ENCODE data around the gene CFAP58. TPM values are rescaled to one million over a fixed set of nuclear protein-coding genes. Genes with fewer than 3 reads are reported as not detected.

CFAP58 gene
- total RNA-seq, 1 donor from 2014 or later, result 3.0 TPM

GRCh38 chr10:104334561-104334960, 19.1 kb upstream of the CFAP58 start:
- peak in 1 of 2 donors; percentile 2 for DNase-seq (ENCODE audit: low read depth in 2 of 2)

- peak; percentile 21 to 26 for DNase-seq (ENCODE audit: low read depth in 2 of 2)
These were observed 18.5 kb upstream of the CFAP58 start for GRCh38 chr10:104334965-104335650.

DNA sequence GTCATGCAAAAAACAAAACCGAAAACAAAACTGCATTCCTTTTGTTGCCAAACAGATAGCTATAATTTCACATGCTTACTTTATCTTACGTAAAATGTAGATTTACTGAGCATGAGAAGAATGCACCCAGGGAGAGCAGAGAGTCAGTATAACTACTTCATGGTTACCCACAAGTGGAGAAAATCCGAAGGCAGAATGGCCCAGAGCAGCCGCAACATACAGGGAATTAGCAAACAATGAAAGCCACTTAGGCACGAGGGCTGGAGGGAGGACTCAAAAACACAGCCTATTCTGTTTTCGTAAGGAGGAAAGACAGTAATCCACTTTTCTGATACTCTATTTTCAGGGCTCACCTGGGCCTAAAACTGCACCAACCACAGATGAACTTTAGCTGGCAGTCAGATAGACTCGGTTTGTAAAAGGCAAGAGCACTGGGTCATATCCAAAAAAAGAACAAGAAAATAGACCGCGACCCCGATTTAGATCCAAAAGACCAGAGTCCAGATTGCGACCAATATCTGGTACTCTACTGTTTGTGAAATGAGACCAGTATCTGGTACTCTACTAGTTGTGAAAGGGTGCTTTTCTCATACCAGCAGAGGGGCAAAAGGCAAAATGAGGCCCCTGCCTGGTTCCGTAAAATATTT, 16.7 kb upstream of the CFAP58 start:
- DNase-seq (ENCODE audit: low read depth in 2 of 2), result peak; percentile 32 to 53

- peak; percentile 54 to 63 for DNase-seq (ENCODE audit: low read depth in 2 of 2)
These were observed 16.1 kb upstream of the CFAP58 start for GRCh38 chr10:104337521-104337984.

DNA sequence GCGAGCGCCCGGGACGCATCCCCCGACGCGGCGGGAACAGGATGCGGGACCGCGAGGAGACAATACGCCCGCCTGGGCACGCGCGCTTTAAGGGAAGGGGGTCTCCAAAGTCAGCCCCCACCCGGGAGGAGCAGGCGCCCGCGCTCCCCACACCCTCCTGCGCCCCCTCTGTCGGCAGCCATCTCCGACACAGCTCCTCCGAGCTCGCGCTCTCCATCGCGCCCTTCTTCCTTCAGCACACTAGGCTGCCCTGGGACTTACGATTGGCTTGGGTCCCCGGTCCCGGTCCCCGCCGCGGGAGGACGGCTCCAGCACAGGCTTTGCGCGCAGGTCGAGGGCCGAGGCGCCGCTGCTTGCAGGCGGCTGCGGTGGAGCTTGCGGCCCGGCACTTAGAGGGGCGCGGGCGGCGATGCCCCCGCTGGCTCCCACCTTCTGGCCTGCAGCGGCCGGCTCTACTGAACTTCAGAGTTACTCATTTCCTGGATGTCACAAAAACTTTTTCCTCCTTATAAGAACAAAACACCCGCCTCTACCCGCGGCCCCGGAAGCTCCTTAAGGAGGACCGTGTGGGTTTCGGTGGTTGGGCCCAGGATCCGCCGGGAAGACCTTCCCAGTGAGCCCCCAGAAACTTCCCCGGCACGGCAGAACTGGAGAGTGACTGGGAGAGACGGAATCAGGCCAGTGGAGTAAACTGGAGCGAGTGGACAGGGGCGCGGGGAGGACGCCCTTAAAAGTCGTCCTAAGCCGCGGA, 15.5 kb upstream of the CFAP58 start, which contains the start of gene ITPRIP:
Gene ITPRIP, minus strand, starts transcription at position 481 of the 751 bp plus-strand sequence. CDS start 22,414 bp downstream, outside the sequence.
- peak; percentile 78 to 92 for DNase-seq (ENCODE audit: low read depth in 2 of 2)

DNA sequence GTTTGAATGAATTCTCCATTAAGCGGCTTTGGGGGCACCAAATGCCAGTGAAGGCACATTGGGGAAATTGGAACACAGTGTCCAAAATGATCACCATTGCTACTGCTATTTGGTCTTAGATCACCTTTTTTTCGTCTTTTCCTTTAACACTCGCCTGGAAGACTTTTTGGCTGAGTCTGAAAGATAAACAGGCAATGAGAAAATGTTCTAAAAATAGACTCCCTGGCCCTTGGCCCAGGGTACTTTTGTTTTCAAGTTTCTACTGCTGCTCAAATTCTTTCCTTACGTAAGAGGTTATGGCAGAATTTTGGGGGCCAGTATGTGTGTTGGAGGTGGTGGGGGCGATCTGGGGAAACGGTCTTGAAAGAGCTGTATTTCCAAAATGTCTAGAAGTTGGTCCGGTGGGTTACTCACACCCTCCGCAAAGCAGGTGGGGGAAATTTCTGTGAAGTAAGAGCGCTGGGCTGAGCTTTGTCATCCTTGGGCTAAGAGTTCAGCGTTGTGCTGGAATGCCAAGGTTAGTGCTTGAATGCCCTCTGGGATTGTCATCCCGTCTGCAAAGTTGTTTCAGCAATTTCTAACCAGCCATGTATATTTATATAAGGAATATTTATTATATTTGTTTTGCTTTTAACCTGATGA, 14.0 kb upstream of the CFAP58 start:
- DNase-seq (ENCODE audit: low read depth in 2 of 2), result peak; percentile 71 to 83

DNA sequence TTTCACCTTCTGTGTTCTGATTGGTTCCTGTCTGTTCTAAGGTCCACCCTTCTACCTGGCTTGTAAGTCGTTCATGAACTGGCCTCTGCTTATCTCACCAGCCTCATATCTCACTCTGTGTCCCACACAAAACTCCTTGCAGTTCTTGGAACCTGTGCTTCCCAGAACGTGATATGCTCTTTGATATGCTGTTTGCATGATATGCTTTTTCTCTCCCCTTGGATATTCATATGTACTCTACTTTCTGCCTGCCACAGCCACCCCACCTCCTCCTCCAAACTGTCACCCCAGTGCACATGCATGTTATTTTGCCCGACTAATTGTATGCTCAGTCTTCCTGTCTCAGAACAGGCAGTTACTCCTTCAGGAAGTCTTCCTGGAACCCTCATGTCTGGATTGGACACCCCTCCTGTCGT, 13.5 kb upstream of the CFAP58 start:
- DNase-seq (ENCODE audit: low read depth in 2 of 2), result peak in 1 of 2 donors; percentile 58

- DNase-seq (ENCODE audit: low read depth in 2 of 2), result peak; percentile 10 to 30
These were observed 13.0 kb upstream of the CFAP58 start for GRCh38 chr10:104340641-104341040.

DNA sequence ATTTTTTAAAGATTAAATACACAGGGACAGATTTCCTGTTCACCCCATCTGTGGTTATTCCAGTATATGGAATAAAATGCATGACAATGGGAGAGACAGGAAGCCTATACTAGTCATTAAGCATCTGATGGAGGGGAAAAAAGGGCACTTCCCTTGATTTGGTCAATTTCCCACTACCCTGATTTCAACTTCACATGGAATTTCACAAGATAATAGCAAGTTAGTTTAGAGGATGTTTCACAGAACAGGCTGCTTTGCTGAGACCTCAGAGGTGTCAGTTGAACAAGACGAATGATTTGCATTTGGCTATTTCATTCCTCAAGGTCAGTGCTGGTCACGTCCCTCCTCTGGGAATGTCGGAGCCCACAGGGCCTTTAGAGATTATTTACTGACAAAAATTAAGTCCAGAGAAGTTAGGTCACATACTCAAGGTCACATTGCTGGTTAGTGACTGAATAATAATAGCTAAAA, 10.7 kb upstream of the CFAP58 start:
- DNase-seq (ENCODE audit: low read depth in 2 of 2), result peak; percentile 95 to 96

DNA sequence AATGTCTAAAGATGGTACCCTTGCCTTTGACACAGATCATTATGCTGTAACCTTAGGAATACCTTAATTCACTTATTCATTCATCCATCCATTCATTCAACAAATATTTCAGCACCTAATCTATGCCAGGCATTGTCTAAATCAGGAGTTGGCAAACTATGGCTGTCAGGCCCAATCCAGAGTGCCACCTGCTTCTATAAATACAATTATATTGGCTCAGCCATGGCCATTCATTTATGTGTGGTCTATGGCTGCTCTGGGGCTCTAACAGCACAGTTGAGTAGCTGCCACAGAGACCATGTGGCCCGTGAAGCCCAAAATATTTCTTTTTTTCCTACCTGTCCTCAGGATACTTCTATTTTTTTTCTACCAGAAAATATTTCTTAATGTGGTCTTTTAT, 9.4 kb upstream of the CFAP58 start:
- DNase-seq (ENCODE audit: low read depth in 2 of 2), result no peak

- no peak for DNase-seq (ENCODE audit: low read depth in 2 of 2)
These were observed 8.1 kb upstream of the CFAP58 start for GRCh38 chr10:104345515-104345914.

GRCh38 chr10:104345941-104346340, 7.7 kb upstream of the CFAP58 start:
- DNase-seq (ENCODE audit: low read depth in 2 of 2), result peak in 1 of 2 donors; percentile 48

DNA sequence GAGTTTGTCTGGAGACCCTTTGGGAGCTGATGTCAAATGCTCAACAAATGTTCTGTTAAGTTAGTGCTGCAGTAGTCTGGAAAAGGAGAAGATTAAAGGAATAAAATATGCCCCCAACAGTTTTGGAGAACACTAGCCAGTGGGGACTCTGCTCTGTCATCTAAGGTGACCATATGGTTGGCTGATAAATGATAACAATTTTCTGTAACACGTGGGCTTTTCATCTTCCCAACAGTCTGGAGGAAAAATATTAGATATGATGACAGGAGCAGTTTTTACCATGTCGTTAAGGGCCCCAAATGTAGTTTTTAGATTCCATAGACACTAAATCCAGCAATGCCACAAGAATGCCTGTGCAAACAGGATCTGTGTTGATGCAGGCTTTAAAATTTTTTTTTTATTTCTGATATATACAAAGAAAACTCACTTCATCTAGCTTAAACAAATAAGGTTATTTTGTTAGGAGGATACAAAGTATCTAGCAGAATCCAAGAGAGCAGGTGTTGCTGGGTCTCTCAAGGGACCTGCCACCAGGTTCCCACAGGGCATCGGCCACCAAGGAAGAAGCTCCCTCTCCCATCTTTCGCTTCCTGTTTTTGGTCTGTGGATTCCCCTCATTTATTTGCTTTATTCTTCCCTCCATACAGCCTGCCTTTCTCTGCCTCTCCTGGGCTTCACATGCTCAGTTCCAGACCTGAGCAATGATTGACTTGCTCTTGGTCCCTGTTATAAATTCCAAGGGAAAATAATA, 6.2 kb upstream of the CFAP58 start:
- DNase-seq (ENCODE audit: low read depth in 2 of 2), result no peak

DNA sequence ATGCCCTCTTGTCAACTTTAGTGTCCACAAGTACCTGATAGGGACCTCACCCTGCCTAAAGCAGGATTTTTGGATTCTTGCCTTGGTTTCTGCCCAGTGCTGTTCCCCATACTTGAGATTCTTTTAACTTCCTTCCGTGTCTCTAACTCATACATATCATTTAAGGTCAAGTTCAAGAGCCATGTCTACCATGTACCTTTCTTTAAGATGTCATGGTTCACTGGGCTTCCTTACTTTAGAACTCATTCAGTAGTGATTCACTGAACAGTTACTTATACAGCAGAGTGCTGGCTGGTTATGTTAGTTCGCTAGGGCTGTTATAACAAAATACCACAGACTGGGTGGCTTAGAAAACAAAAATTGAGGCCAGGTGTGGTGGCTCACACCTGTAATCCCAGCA, 5.0 kb upstream of the CFAP58 start:
- no peak for DNase-seq (ENCODE audit: low read depth in 2 of 2)

GRCh38 chr10:104349623-104350126, 4.0 kb upstream of the CFAP58 start:
- peak in 1 of 2 donors; percentile 80 for DNase-seq (ENCODE audit: low read depth in 2 of 2)

DNA sequence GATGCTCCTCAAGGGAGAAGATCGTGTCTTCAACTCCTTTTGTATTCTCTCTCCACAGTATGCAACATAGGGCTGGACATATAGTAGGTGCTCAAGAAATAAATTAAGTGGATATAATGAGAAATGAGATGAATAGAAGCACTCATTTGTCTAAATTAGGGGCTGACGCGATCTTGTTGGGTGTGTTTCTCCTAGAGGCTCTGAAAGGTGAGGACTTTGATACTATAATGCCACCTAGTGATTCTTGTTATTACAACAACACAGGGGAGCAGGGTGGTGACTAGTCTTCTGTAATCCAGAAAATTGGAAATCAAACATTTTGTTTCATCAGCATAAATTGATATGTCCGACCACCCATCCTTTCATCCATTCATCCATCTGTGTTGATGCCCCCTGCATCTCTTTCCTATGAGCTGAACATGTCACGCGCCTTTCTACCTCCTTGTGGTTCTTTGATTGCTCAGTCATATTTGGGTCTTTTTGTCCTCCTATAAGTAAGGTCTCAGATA, 3.5 kb upstream of the CFAP58 start:
- peak; percentile 82 to 85 for DNase-seq (ENCODE audit: low read depth in 2 of 2)

- peak in 1 of 2 donors; percentile 35 for DNase-seq (ENCODE audit: low read depth in 2 of 2)
These were observed 2.5 kb upstream of the CFAP58 start for GRCh38 chr10:104351061-104351702.

DNA sequence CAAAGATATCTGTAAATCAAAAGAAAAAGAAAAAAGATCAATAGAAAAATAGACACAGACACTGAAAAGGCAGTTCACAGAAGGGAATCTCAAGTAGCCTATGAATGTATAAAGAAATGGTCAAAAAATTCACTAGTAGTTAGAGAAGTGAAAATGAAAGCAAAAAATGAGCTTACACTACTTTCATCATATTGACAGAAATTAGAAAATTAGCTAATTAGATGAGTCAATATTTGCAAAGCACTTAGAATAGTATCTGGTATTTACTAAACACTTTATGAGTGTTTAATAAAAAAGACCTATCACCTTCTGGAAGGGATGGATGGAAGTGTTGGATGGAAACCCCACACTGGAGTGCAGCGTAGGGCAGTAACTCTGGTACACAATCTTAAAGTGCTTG, 1.7 kb upstream of the CFAP58 start:
- DNase-seq (ENCODE audit: low read depth in 2 of 2), result no peak

GRCh38 chr10:104359811-104360210, 6.2 kb downstream of the CFAP58 start:
- no peak for DNase-seq (ENCODE audit: low read depth in 2 of 2)

GRCh38 chr10:104367904-104368303, 14.3 kb downstream of the CFAP58 start:
- no peak for DNase-seq (ENCODE audit: low read depth in 2 of 2)
